Stimulated activated CD8-positive, alpha-beta memory T cell treated with anti-CD3 and anti-CD28 coated beads, Interleukin-4, amount 100 ng/mL, for 24 hours (primary cell): ENCODE measurements around the gene ETV1.

ENCODE experiments used
- DNase-seq: peaks from one replicate; pipeline ENCODE4 v3.0.0-alpha.2; 2020; ENCODE audit warnings: low read depth

ETV1 gene

DNA sequence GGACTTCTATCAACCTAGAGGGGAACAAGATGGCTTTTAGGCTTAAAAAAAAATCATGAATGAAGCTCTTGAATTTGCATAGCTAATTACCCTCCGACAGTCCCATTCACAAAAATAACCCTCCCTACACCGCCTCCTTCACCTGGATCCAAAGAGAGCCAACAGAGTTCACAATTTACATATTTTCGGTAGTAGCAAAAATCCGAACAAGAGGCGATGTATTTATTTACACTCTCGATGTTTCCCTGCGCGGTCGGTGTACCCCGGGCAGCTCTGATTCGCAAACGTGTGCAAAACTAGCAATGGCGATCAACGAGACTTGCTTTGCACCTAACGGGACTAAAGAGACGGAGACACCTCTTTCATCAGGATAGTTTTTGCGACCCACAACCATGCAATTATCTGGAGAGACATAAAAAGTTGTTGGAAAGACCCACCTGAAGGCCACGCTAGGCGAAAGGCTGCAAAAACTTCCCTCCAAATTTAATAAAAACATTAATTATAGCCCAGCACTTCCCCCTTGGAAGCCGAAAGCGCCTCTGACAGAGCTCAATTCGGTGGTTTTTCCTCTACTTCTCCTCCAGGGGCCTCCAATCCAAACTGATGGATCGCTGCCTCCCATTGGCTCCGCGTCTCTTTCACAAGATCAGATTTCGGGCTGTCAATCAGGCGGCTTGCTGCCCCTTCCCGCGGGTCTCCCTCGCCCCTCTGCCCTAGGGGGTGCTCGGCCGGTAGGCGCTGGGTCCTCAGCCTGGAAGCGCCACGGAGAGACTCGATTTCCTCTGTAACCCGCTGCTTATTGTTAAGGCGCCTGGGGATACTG lies at the start of gene ETV1:
Gene ETV1, minus strand, starts transcription at position 541 of the 823 bp plus-strand sequence. CDS start 614 bp downstream, outside the sequence.
- no peak for DNase-seq

DNA sequence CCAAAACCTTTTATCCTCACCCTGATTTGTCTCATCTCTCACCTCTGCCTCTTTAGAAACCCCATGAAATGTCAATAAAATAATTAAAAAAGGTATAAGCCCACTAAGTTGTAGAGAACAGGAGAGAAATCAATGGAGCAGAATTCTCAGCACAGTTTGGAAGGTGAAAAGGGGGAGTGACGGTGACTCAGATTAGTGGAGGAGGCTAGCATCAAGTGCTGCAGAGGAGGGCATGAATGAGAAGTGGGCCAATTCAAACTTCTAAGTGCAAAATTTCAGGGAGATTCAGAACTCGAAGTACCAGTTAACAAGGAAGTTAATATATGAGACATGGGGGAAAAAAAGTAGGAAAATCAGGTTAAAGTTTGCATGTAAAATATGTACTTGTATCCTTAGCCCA lies 34.9 kb upstream of the ETV1 start:
- DNase-seq: no peak

DNA sequence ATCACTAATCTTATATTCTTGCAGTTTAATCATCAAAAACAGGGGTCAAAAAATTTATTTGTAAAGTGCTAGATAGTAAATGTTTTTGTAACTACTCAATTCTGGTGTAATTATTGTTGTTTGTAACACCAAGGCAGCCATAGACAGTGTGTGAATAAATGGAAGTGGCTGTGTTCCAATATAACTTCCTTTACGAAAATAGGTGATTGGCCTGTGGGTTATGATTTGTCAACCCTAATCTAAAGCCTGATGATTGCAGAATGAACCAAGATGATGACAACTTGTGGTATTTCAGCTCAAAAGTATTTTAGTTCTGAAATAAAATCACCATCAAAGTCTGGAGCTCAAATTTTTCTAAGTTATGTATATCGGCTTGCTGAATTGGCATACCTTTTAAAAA lies 34.4 kb upstream of the ETV1 start:
- no peak for DNase-seq

DNA sequence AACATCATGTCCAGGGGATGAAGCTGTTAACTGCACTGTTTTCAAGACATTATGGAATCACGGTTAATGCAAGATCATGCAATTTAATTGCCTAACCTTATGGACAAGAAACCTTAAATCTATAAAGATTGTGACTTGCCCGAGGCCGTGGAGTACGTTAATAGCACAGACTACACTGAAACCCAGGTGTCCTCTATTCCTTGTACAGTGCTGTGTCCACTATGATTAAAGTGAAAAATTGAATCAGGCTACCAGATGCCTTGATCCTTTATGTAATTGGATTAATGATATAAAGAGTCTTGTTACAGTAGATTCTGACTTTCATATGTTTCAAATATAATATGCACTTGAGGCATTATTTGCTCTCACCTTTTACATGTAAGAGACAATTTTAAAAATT lies 33.9 kb upstream of the ETV1 start:
- DNase-seq: no peak

- DNase-seq: no peak
Observed at GRCh38 chr7:14021069-14021468, 31.6 kb upstream of the ETV1 start.

GRCh38 chr7:14020339-14020900 lies 31.0 kb upstream of the ETV1 start:
- DNase-seq: no peak

GRCh38 chr7:14018751-14019150 lies 29.3 kb upstream of the ETV1 start:
- no peak for DNase-seq

DNA sequence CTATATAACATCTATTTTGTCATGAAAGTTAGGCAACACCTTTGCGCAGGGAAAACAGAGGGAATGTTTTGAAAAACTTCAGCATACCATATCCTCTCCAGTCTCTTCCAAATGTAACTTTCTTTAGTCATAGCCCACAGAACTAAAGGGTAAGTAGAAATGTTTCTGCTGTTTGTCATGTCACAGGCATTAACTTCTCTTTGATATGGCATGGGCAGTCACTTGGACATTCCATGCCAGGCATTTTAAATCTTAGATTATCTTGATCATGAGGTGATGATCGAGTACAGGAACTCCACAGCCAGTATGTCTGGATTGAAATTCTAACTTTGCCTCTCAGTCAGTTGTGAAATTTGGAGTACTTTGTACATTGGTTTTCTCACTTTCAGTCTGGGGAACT lies 27.5 kb upstream of the ETV1 start:
- no peak for DNase-seq

DNA sequence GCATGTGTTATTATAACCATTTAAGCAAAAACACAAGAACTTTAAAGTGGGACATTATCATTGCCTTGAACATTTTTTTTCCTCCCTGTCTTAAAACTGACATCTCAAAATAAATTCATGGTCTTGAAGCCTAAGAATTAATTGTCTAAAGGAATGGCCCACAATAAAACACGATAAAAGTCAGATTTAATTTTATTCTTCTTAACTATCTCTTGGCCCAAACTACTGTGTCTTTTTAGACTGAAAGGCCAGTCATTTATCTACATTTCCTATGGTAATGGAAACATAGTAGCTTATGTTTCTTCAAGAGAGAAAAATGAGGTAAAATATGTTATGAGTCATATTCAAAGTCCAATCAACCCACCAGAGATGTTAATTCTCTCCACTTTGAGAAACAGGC lies 24.4 kb upstream of the ETV1 start:
- no peak for DNase-seq

GRCh38 chr7:14009453-14010418 lies 20.3 kb upstream of the ETV1 start:
- DNase-seq: no peak

DNA sequence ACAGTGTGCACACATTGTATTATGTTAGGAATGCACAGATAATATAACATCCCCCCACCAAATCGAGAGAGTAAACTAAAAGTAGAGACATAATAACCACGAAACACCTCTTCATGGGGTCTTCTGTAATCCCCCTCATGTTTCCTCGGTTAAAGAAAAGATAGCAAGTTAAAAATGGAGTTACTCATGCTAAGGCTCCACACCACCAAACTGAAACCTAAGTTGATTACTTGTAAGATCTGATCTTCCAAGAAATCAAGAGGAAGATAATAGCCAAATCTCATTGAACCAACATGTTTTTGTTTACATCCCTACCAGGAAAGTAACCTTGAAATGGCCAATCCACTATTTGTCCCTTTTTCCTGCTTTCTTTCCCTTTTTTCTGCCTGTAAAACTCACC lies 11.7 kb upstream of the ETV1 start:
- DNase-seq: no peak

DNA sequence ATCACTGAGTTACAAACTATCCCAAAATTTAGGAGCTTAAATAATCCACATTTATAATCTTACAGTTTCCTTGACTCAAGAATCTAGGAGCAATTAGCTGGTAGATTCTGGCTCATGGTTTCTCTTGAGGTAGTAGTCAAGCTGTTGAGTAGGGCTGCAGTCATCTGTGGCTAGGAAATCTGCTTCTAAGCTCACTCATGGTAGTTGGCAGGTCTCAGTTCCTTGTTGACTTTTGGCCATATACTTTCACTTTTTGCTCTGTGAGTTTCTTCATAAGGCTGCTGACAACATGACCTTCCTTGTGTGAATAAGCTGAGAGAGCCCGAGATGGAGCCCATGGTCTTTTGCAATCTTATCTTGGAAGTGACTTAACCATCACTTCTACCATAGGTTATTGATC lies 10.8 kb upstream of the ETV1 start:
- DNase-seq: no peak

DNA sequence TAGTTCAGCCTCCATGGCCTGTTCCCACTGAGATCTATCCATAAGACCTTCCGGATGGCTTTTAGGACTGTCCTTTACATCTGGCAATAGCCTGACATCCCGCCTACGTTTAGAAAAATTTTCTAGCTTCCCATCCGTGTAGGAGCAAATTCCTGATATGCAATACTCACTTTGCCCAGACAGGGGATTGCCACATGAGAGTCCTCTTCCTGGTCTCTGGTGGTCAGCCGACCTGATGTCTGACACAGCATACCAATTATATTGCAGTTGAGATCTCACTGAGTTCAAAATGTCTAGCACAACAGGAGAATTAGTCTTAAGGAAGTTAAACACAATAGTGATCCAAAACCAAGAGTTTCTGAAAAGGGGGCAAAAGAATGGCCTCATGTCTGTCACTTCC lies 9.4 kb upstream of the ETV1 start:
- no peak for DNase-seq

DNA sequence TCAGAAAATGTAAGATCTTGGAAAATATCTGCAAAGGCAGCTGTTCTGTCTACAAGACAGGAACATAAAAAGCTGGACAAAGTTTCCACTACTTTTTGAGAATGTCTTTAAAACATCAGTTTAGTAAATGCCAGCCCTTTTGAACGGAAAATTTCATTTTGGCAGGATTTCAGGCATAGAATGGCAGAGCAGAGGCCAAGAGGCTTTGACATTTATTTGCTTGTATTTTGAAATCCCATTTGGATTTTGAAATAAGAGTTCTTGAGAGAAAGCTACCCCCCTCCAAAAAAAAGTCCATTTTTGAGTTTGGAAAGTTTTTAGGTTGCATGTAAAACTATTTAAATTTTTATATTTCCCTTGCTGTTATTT lies 3.1 kb upstream of the ETV1 start:
- no peak for DNase-seq

GRCh38 chr7:13991791-13992595 lies 2.5 kb upstream of the ETV1 start:
- no peak for DNase-seq

DNA sequence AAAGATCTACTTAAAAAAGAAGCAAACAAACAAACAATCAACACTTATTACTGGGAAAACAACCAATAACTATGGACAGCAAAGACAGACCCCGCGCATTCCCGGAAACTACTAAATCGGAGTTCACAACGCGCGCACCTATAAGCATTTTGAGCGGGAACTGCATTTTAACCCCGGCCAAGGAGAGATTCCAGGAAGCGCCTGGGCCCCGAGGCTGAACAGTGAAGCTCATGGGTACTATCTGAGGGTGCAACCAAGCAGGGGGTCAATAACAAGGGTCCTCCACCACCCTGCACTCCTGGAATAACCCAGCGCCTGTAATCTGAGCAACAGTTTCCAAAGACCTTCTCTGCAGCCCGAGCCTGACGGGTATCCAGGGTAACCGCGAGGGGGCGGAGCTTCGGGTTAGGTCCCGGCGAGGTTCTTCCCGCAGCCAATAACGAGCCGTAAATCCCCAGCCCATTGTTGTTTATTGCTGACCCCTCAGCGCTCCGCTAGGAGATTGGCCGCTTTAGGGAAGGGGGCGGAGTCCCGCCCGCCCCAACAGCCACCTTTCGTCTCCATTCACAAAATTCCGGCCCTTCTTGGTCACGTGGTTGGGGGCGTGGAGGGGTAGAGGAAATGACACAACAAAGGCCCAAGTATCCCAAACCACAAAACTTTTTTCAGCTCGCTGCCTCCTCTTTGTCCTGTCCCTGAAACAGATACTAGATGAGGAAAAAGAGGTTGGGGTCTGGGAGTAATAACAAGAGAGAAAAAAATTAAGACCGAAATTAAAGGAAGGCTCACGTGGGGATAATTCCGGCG lies 1.7 kb upstream of the ETV1 start:
- DNase-seq: peak; percentile 65

DNA sequence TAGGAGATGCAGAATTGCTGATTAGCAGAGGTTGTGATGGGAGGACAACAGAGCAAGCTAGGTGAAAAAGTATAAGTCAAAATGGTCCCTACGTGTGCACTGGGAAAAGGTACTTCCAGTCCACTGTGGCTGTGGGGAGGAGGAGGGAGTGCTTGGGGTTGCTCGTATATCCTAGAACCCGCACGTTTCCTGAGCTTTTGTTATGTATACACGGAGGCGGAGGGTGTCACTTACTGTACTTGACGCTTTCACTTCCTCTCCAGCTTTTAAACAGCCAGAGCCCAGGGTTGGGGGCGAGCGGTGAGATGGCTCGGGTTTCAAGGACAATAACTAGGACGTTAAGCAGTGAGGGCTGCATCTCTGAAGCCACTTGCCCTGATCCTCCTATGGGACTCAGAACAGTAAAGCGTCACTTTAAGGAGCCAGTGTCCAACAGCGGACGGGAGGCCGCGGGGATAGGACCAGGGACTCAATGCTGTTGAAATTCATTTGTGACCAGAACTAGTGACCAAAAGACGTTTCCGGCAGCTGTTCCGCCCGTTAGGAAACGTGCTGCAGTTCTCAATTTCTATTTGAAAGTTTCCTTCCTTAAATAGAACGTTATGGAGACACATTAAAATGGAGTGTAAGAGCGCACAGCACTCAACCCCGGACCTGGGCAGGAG lies 985 bp upstream of the ETV1 start:
- DNase-seq: no peak

- DNase-seq: no peak
Observed at GRCh38 chr7:13989949-13990305, 461 bp upstream of the ETV1 start.

DNA sequence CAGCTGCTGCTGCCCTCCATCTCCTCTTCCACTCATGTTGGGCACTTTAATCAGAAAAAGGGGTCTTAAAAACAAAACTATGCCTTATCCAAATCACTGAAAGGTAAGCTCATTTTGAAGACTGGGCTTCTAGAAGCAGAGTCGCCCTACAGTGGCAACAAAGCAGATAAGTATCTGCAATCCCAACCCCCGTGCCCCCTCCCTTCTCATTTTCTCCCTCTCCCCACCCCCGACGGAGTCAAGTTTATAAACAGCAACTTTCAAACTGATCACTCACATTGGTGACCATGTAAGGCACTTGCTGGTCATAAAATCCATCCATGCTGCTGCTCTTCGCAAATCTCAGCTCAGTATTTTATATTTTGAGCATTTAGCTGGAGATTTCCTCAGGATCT lies 738 bp downstream of the ETV1 start:
- DNase-seq: no peak

DNA sequence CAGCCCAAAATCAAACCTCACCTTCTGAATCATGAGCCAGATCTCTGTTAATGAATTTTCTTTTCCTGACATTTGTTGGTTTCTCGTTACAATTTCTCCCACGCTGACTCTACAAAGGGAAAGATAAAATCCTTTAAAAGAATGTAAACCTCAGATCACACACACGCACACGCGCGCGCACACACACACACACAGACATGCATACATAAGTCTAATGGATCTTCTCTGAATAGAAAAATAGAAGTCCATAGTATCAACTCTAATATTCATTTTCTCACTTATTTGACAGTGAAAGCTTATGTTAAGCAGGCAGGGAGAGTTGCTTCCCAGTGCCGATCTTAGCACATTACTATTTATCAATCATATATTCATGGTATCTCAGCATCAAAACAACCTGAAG lies 1.4 kb downstream of the ETV1 start:
- no peak for DNase-seq

- no peak for DNase-seq
Observed at GRCh38 chr7:13987395-13987794, 2.1 kb downstream of the ETV1 start.
